ENCODE data around the gene PDCD1. TPM values are rescaled to one million over a fixed set of nuclear protein-coding genes. Genes with fewer than 3 reads are reported as not detected.
"Not testable (repeated sequence)": the region's sequence is repeated elsewhere in the genome, so short reads cannot be mapped to it uniquely, and the experiment has no call there.

The PDCD1 gene
- total RNA-seq, 2 experiments from 2014 or later = 2.4 to 2.5 TPM

- H3K27ac Mint-ChIP-seq; H3K36me3 Mint-ChIP-seq (ENCODE audit: low read depth); H3K4me3 Mint-ChIP-seq; DNase-seq; POLR2A ChIA-PET; H3K9me3 Mint-ChIP-seq (ENCODE audit: insufficient read depth); H3K27me3 Mint-ChIP-seq (ENCODE audit: low read depth); ATAC-seq; CTCF ChIA-PET: not testable (repeated sequence)
- H3K4me1 Mint-ChIP-seq (ENCODE audit: low read depth) = peaks cover 17% of the 10 kb centered on the region
These were observed 52.5 kb downstream of the PDCD1 start for GRCh38 chr2:241806217-241806616.

- CTCF ChIA-PET = interaction anchor here (1.0 to 2.1 kb wide), 4 partner anchors 17 to 413 kb away, joined by 3 to 7 read pairs (median 4); no protein-coding TSS in a partner anchor
- H3K27ac Mint-ChIP-seq = peak overlapping the region; percentile 60
- peak; percentile 46 for DNase-seq
These were observed 54.1 kb downstream of the PDCD1 start for GRCh38 chr2:241804326-241805229.

GRCh38 chr2:241803387-241804325, 55.0 kb downstream of the PDCD1 start:
- DNase-seq (peak; percentile 69), ATAC-seq (peak; percentile 77)
- Mint-ChIP-seq H3K4me1 (ENCODE audit: low read depth) (peaks cover 13% of the 10 kb centered on the region), H3K4me3 (peak overlapping the region; percentile 68), H3K27ac (peak overlapping the region; percentile 82), H3K9me3 (ENCODE audit: insufficient read depth) (no peaks in the 10 kb centered on the region), H3K36me3 (ENCODE audit: low read depth) (no peaks in the 10 kb centered on the region), H3K27me3 (ENCODE audit: low read depth) (peaks cover 3% of the 10 kb centered on the region)
- ChIA-PET CTCF (interaction anchor here (1.0 to 2.1 kb wide), 4 partner anchors 16 to 412 kb away, joined by 3 to 7 read pairs (median 4); no protein-coding TSS in a partner anchor), POLR2A (interaction anchor here (1.8 kb wide), 1 partner anchor 65 kb away, joined by 6 read pairs; no protein-coding TSS in a partner anchor)

More at GRCh38 chr2:241804326-241805229, 54.1 kb downstream of the PDCD1 start:
- Mint-ChIP-seq H3K4me1 (ENCODE audit: low read depth) (peaks cover 17% of the 10 kb centered on the region), H3K9me3 (ENCODE audit: insufficient read depth) (no peaks in the 10 kb centered on the region), H3K27me3 (ENCODE audit: low read depth) (peaks cover 3% of the 10 kb centered on the region), H3K36me3 (ENCODE audit: low read depth) (no peaks in the 10 kb centered on the region), H3K4me3 (peak overlapping the region; percentile 68)
- ATAC-seq = peak; percentile 46
- POLR2A ChIA-PET = interaction anchor here (1.8 kb wide), 1 partner anchor 64 kb away, joined by 6 read pairs; no protein-coding TSS in a partner anchor

- no peak for DNase-seq
- Mint-ChIP-seq H3K9me3 (ENCODE audit: insufficient read depth) (no peaks in the 10 kb centered on the region), H3K27me3 (ENCODE audit: low read depth) (peaks cover 3% of the 10 kb centered on the region), H3K4me1 (ENCODE audit: low read depth) (peaks cover 13% of the 10 kb centered on the region), H3K36me3 (ENCODE audit: low read depth) (no peaks in the 10 kb centered on the region), H3K27ac (no peak overlapping the region), H3K4me3 (no peak overlapping the region)
- POLR2A ChIA-PET = no interaction called here
- CTCF ChIA-PET = interaction anchor here (1.4 kb wide), 1 partner anchor 76 kb away, joined by 4 read pairs; no protein-coding TSS in a partner anchor
- ATAC-seq = no peak
These were observed 56.0 kb downstream of the PDCD1 start for GRCh38 chr2:241802421-241803318.

GRCh38 chr2:241801611-241802420, 56.9 kb downstream of the PDCD1 start:
- no peak overlapping the region for H3K4me3 Mint-ChIP-seq
- H3K27ac Mint-ChIP-seq = no peak overlapping the region
- ChIA-PET POLR2A (no interaction called here), CTCF (no interaction called here)
- no peaks in the 10 kb centered on the region for H3K9me3 Mint-ChIP-seq (ENCODE audit: insufficient read depth)
- no peaks in the 10 kb centered on the region for H3K36me3 Mint-ChIP-seq (ENCODE audit: low read depth)
- peaks cover 3% of the 10 kb centered on the region for H3K27me3 Mint-ChIP-seq (ENCODE audit: low read depth)
- no peak for ATAC-seq
- DNase-seq = no peak
- H3K4me1 Mint-ChIP-seq (ENCODE audit: low read depth) = peaks cover 13% of the 10 kb centered on the region

GRCh38 chr2:241800198-241800903, 58.3 kb downstream of the PDCD1 start:
- H3K36me3 Mint-ChIP-seq (ENCODE audit: low read depth); H3K9me3 Mint-ChIP-seq (ENCODE audit: insufficient read depth); H3K27ac Mint-ChIP-seq; POLR2A ChIA-PET; H3K27me3 Mint-ChIP-seq (ENCODE audit: low read depth); H3K4me3 Mint-ChIP-seq; ATAC-seq; CTCF ChIA-PET: not testable (repeated sequence)
- peaks cover 13% of the 10 kb centered on the region for H3K4me1 Mint-ChIP-seq (ENCODE audit: low read depth)
- peak; percentile 19 for DNase-seq

Other genes starting within 250 kb of the PDCD1 start
- gene THAP4, start 221.7 kb downstream of the PDCD1 start, total RNA-seq = 10 to 100 TPM; 32.3 to 37.4 TPM
- gene ATG4B, start 221.2 kb downstream of the PDCD1 start, total RNA-seq = 10 to 100 TPM; 81.2 to 94.6 TPM
- 100 to 1,000 TPM; 101 to 103 TPM for gene DTYMK, start 172.1 kb downstream of the PDCD1 start, total RNA-seq
- gene ING5, start 156.9 kb downstream of the PDCD1 start, total RNA-seq = 10 to 100 TPM; 36.7 to 38.5 TPM
- 10 to 100 TPM; 26.3 to 28.0 TPM for gene D2HGDH, start 124.3 kb downstream of the PDCD1 start, total RNA-seq
- gene GAL3ST2, start 82.1 kb downstream of the PDCD1 start, total RNA-seq = under 1 TPM; 0.34 TPM
- under 1 TPM; 0.31 to 0.45 TPM for gene NEU4, start 49.7 kb downstream of the PDCD1 start, total RNA-seq
- gene RTP5, start 10.8 kb upstream of the PDCD1 start, total RNA-seq = not detected